ENCODE data around the gene AP2A1.

DNA sequence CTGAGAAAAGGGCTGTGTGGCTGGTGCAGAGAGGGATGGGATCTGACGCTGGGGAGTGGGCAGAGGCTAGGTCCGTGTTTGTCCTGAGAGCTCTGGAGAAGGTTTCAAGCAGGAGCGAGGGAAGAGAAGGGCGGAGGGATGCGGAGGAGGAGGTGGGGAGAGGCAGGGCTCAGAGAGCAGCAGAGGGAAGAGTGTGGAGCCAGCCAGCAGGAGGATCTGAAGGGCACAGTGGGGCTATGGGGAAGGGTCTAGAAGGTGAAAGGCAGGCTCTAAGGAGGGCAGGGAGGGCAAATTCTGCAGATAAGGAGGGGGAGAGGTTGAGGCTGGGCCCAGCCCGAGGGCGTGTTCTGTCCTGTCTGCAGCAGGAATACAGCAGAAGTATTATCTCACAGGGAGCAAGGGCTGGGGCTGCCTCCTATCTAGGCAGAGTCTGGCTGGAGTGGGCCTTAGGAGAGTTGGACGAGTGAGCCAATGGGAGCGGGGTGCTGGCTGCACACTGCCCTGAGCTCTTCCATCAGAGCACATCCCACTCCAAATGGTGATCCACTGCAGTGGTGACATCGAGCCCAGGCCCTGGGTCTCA lies 6.1 kb downstream of the AP2A1 start:
- TF ChIP-seq, protein P1, sequence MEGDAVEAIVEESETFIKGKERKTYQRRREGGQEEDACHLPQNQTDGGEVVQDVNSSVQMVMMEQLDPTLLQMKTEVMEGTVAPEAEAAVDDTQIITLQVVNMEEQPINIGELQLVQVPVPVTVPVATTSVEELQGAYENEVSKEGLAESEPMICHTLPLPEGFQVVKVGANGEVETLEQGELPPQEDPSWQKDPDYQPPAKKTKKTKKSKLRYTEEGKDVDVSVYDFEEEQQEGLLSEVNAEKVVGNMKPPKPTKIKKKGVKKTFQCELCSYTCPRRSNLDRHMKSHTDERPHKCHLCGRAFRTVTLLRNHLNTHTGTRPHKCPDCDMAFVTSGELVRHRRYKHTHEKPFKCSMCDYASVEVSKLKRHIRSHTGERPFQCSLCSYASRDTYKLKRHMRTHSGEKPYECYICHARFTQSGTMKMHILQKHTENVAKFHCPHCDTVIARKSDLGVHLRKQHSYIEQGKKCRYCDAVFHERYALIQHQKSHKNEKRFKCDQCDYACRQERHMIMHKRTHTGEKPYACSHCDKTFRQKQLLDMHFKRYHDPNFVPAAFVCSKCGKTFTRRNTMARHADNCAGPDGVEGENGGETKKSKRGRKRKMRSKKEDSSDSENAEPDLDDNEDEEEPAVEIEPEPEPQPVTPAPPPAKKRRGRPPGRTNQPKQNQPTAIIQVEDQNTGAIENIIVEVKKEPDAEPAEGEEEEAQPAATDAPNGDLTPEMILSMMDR (IDR thresholded peaks at IDR 0.05; ENCODE audit: poor library complexity, severe bottlenecking): no peak
- TF ChIP-seq TAF1 (IDR thresholded peaks at IDR 0.05; ENCODE audit: low read depth) (no peak), EP300 (conservative IDR thresholded peaks at IDR 0.05; ENCODE audit: poor library complexity, severe bottlenecking) (no peak), MXI1 (conservative IDR thresholded peaks at IDR 0.05; ENCODE audit: poor library complexity, severe bottlenecking) (no peak), POLR2AphosphoS5 (IDR thresholded peaks at IDR 0.05) (no peak), EZH2 (IDR thresholded peaks at IDR 0.05; ENCODE audit: borderline replicate concordance, insufficient read depth, low read length, poor library complexity, severe bottlenecking) (no peak)

Data from neural cell (in vitro differentiated cells).